ENCODE measurements around the gene RPL22.
A peak's percentile ranks its signal among the peaks of the same experiment; 100 is the strongest.

Gene RPL22

GRCh38 chr1:6218375-6219164 lies 19.2 kb upstream of the RPL22 start:
- no peak overlapping the region for H3K4me3 ChIP-seq
- TF ChIP-seq CTCF (IDR thresholded peaks at IDR 0.05), result no peak
- no peak for DNase-seq (ENCODE audit: low spot score)
- no peak overlapping the region for H3K27ac ChIP-seq

- no peak overlapping the region for H3K4me3 ChIP-seq
- no peak overlapping the region for H3K27ac ChIP-seq
- no peak for DNase-seq (ENCODE audit: low spot score)
- TF ChIP-seq CTCF (IDR thresholded peaks at IDR 0.05), result no peak
These were observed 13.0 kb upstream of the RPL22 start for GRCh38 chr1:6212193-6212959.

- no peak for TF ChIP-seq CTCF (IDR thresholded peaks at IDR 0.05)
- Histone ChIP-seq H3K27ac (no peak overlapping the region), H3K4me3 (no peak overlapping the region)
- DNase-seq (ENCODE audit: low spot score), result no peak
These were observed 12.3 kb upstream of the RPL22 start for GRCh38 chr1:6211731-6212130.

- no peak for DNase-seq (ENCODE audit: low spot score)
- Histone ChIP-seq H3K4me3 (no peak overlapping the region), H3K27ac (no peak overlapping the region)
- no peak for TF ChIP-seq CTCF (IDR thresholded peaks at IDR 0.05)
These were observed 11.4 kb upstream of the RPL22 start for GRCh38 chr1:6210591-6211355.

GRCh38 chr1:6209661-6210580 lies 10.5 kb upstream of the RPL22 start:
- TF ChIP-seq CTCF (IDR thresholded peaks at IDR 0.05), result no peak
- H3K4me3 ChIP-seq, result peak overlapping the region; percentile 72
- no peak overlapping the region for H3K27ac ChIP-seq
- no peak for DNase-seq (ENCODE audit: low spot score)

Measured in coronary artery (tissue), 2 donors.